HG03520 (cell line): Measurements from ENCODE around the gene POU6F1.
A peak's percentile ranks its signal among the peaks of the same experiment; 100 is the strongest.
"Not testable (repeated sequence)": the region's sequence is repeated elsewhere in the genome, so short reads cannot be mapped to it uniquely, and the experiment has no call there.

Experiments used
- ATAC-seq: cut with Tn5 transposase; IDR thresholded peaks from one replicate; pipeline ENCODE4 v1.9.1; 2021; ENCODE audit warnings: mild to moderate bottlenecking, moderate library complexity; ENCODE audit not compliant: unreplicated experiment

POU6F1 gene

GRCh38 chr12:51217968-51218606, at the start of gene POU6F1:
Gene POU6F1 (minus strand): TSS chr12:51218062. CDS start chr12:51206836, 11,226 bp downstream.
- ATAC-seq = peak; percentile 59

GRCh38 chr12:51265024-51265423, 47.2 kb upstream of the POU6F1 start:
- ATAC-seq = no peak

- ATAC-seq = no peak
Observed at GRCh38 chr12:51264297-51264696, 46.4 kb upstream of the POU6F1 start.

- no peak for ATAC-seq
Observed at GRCh38 chr12:51263341-51263740, 45.5 kb upstream of the POU6F1 start.

GRCh38 chr12:51262758-51263177, 44.9 kb upstream of the POU6F1 start:
- no peak for ATAC-seq

- ATAC-seq = not testable (repeated sequence)
Observed at GRCh38 chr12:51259600-51259999, 41.7 kb upstream of the POU6F1 start.

GRCh38 chr12:51254536-51254935, 36.7 kb upstream of the POU6F1 start:
- ATAC-seq = no peak

- ATAC-seq = no peak
Observed at GRCh38 chr12:51253276-51253675, 35.4 kb upstream of the POU6F1 start.

- no peak for ATAC-seq
Observed at GRCh38 chr12:51247523-51248206, 29.8 kb upstream of the POU6F1 start.

- no peak for ATAC-seq
Observed at GRCh38 chr12:51246254-51246853, 28.5 kb upstream of the POU6F1 start.

- no peak for ATAC-seq
Observed at GRCh38 chr12:51245476-51246253, 27.8 kb upstream of the POU6F1 start.

GRCh38 chr12:51244269-51244668, 26.4 kb upstream of the POU6F1 start:
- no peak for ATAC-seq

GRCh38 chr12:51242876-51243275, 25.0 kb upstream of the POU6F1 start:
- ATAC-seq = no peak

- ATAC-seq = no peak
Observed at GRCh38 chr12:51242120-51242519, 24.3 kb upstream of the POU6F1 start.

- no peak for ATAC-seq
Observed at GRCh38 chr12:51240971-51241370, 23.1 kb upstream of the POU6F1 start.

GRCh38 chr12:51238510-51239334, 20.9 kb upstream of the POU6F1 start, which contains the start of gene DAZAP2:
Gene DAZAP2 (plus strand): TSS chr12:51238826. CDS start chr12:51238908, 82 bp downstream.
- peak; percentile 86 for ATAC-seq

GRCh38 chr12:51238037-51238509, 20.2 kb upstream of the POU6F1 start:
- no peak for ATAC-seq

GRCh38 chr12:51234530-51234929, 16.7 kb upstream of the POU6F1 start:
- no peak for ATAC-seq

- no peak for ATAC-seq
Observed at GRCh38 chr12:51232642-51233041, 14.8 kb upstream of the POU6F1 start.

- no peak for ATAC-seq
Observed at GRCh38 chr12:51229116-51229809, 11.4 kb upstream of the POU6F1 start.
